HepG2 (cell line): Measurements from ENCODE around the gene SHISA7.

ENCODE experiments used
- SP1 ChIP-seq, 2 experiments: fragments of 450-650 bp in 1 of 2; sonication (generic) in 1 of 2; formaldehyde crosslinking in 1 of 2; IDR thresholded peaks; 2 replicates each; pipeline versions ENCODE4 v1.4.0 to v1.6.1; 2016 to 2020; ENCODE audit warnings: missing genetic modification reagents in 1 of 2
- TRIM24 ChIP-seq: sonication (generic); formaldehyde crosslinking; IDR thresholded peaks from 2 replicates; pipeline ENCODE4 v1.8.0; 2022; ENCODE audit warnings: mild to moderate bottlenecking, missing genetic modification reagents
- ZNF549 ChIP-seq: sonication (generic); formaldehyde crosslinking; IDR thresholded peaks from 2 replicates; pipeline ENCODE4 v1.5.0; 2020; ENCODE audit warnings: missing genetic modification reagents
- TF ChIP-seq, protein P1 (sequence below): sonication (generic); formaldehyde crosslinking; IDR thresholded peaks from 2 replicates; pipeline ENCODE4 v1.5.0; 2020; ENCODE audit warnings: mild to moderate bottlenecking, missing genetic modification reagents, moderate library complexity
- TF ChIP-seq, protein P2 (sequence below): sonication (generic); formaldehyde crosslinking; IDR thresholded peaks from 2 replicates; pipeline ENCODE4 v1.4.0; 2020; ENCODE audit warnings: missing genetic modification reagents

DNA sequence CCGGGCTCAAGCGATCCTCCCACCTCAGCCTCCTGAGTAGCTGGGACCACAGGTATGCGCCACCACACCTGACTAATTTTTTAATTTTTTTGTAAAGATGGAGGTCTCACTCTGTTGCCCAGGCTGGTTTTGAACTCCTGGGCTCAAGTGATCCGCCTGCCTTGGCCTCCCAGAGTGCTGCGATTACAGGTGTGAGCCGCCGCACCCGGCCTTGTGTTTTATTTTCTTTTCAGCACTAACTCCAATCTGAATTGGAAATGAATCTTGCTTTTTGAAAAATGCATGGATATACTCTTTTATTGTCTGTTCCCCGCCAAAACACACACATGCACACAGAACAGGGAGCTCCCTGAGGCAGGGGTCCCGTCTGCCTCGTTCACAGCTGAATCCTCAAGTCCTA lies 19.6 kb upstream of the SHISA7 start:
- TF ChIP-seq ZNF549 (no peak), SP1 (IDR thresholded peaks at IDR 0.05) (no peak), SP1 (CRISPR knock-in tag; IDR thresholded peaks at IDR 0.05) (no peak), TRIM24 (CRISPR knock-in tag) (no peak)
- TF ChIP-seq, protein P1, sequence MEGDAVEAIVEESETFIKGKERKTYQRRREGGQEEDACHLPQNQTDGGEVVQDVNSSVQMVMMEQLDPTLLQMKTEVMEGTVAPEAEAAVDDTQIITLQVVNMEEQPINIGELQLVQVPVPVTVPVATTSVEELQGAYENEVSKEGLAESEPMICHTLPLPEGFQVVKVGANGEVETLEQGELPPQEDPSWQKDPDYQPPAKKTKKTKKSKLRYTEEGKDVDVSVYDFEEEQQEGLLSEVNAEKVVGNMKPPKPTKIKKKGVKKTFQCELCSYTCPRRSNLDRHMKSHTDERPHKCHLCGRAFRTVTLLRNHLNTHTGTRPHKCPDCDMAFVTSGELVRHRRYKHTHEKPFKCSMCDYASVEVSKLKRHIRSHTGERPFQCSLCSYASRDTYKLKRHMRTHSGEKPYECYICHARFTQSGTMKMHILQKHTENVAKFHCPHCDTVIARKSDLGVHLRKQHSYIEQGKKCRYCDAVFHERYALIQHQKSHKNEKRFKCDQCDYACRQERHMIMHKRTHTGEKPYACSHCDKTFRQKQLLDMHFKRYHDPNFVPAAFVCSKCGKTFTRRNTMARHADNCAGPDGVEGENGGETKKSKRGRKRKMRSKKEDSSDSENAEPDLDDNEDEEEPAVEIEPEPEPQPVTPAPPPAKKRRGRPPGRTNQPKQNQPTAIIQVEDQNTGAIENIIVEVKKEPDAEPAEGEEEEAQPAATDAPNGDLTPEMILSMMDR = no peak
- TF ChIP-seq, protein P2, sequence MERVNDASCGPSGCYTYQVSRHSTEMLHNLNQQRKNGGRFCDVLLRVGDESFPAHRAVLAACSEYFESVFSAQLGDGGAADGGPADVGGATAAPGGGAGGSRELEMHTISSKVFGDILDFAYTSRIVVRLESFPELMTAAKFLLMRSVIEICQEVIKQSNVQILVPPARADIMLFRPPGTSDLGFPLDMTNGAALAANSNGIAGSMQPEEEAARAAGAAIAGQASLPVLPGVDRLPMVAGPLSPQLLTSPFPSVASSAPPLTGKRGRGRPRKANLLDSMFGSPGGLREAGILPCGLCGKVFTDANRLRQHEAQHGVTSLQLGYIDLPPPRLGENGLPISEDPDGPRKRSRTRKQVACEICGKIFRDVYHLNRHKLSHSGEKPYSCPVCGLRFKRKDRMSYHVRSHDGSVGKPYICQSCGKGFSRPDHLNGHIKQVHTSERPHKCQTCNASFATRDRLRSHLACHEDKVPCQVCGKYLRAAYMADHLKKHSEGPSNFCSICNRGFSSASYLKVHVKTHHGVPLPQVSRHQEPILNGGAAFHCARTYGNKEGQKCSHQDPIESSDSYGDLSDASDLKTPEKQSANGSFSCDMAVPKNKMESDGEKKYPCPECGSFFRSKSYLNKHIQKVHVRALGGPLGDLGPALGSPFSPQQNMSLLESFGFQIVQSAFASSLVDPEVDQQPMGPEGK (CRISPR knock-in tag) = no peak
